Caco-2 (cell line): ENCODE results near the gene UBE2J2. TPM values are rescaled to one million over a fixed set of nuclear protein-coding genes. Genes with fewer than 3 reads are reported as not detected.

Experiments
- BruUV-seq: library from RNA; stranded (reverse); fragments of 400-500 nt; replicated peaks from 2 replicates; lab custom pipeline; 2021; lab: Mats Ljungman, UMichigan
- CTCF ChIA-PET: fragments of 300-600 bp; sonication (Branson Sonifier 250); formaldehyde crosslinking; loops from one replicate; lab custom pipeline; 2022; ENCODE audit warnings: antibody characterized with exemption; lab: Charles Lee
- POLR2A ChIA-PET: fragments of 300-600 bp; sonication (Branson Sonifier 250); formaldehyde crosslinking; loops from one replicate; lab custom pipeline; 2022; ENCODE audit warnings: antibody characterized with exemption; lab: Charles Lee
- DNase-seq, 2 experiments: peaks; one replicate each; pipeline versions ENCODE4 v3.0.0 to v3.0.0-alpha.2; 2020 to 2022
- H3K27me3 ChIP-seq: replicated peaks from 2 replicates; pipeline ENCODE4 v1.6.0; 2011; ENCODE audit warnings: low read length; ENCODE audit not compliant: control insufficient read depth, insufficient read depth
- H3K36me3 ChIP-seq: 2 replicates; pipeline ENCODE4 v1.5.1; 2011; ENCODE audit warnings: low read length; ENCODE audit not compliant: control insufficient read depth, insufficient read depth
- H3K4me1 ChIP-seq: fragments of 250-450 bp; sonication (Bioruptor Pico); 2 replicates; pipeline ENCODE4 v1.5.1; 2020; ENCODE audit warnings: mild to moderate bottlenecking
- H3K4me3 ChIP-seq: 2 replicates; pipeline ENCODE4 v1.5.1; 2011; ENCODE audit warnings: low read depth, mild to moderate bottlenecking, control low read depth, low read length
- H3K9me3 ChIP-seq: fragments of 250-450 bp; sonication (Bioruptor Pico); 2 replicates; pipeline ENCODE4 v1.5.1; 2020; ENCODE audit warnings: mild to moderate bottlenecking, moderate library complexity
- H3K27ac Mint-ChIP-seq: one replicate; pipeline ENCODE4 v1.8.0; 2022; ENCODE audit warnings: mixed read lengths; ENCODE audit not compliant: unreplicated experiment
- H3K27me3 Mint-ChIP-seq: one replicate; pipeline ENCODE4 v1.8.0; 2022; ENCODE audit warnings: mixed read lengths; ENCODE audit not compliant: insufficient read depth, unreplicated experiment
- H3K36me3 Mint-ChIP-seq: one replicate; pipeline ENCODE4 v1.8.0; 2022; ENCODE audit warnings: mild to moderate bottlenecking, mixed read lengths; ENCODE audit not compliant: insufficient read depth, unreplicated experiment
- H3K4me1 Mint-ChIP-seq: one replicate; pipeline ENCODE4 v1.8.0; 2022; ENCODE audit warnings: low read depth, mixed read lengths; ENCODE audit not compliant: unreplicated experiment
- H3K4me3 Mint-ChIP-seq: one replicate; pipeline ENCODE4 v1.8.0; 2022; ENCODE audit warnings: mild to moderate bottlenecking, moderate library complexity, mixed read lengths; ENCODE audit not compliant: unreplicated experiment
- H3K9me3 Mint-ChIP-seq: one replicate; pipeline ENCODE4 v1.8.0; 2022; ENCODE audit warnings: mixed read lengths; ENCODE audit not compliant: unreplicated experiment
- intact Hi-C: fragments of 100-400 bp; cut with micrococcal nuclease; formaldehyde crosslinking; loops from one replicate; pipeline ENCODE4 v1.10.0; 2022; ENCODE audit not compliant: unreplicated experiment
- total RNA-seq: library from RNA; stranded (reverse); gene quantifications from 2 replicates; pipeline ENCODE4 v1.2.3, GENCODE V29; 2022
- TF ChIP-seq, protein P1 (sequence below), 2 experiments: fragments of 200-600 bp in 1 of 2; IDR thresholded peaks; 1 replicate in 1 of 2; 2 replicates in 1 of 2; pipeline versions ENCODE4 v1.5.1 to v1.8.0; 2011 to 2022; ENCODE audit warnings: antibody characterized with exemption in 1 of 2, control low read depth in 1 of 2, inconsistent platforms in 1 of 2, low read depth in 1 of 2, low read length in 1 of 2, mild to moderate bottlenecking in 1 of 2, moderate library complexity in 1 of 2; ENCODE audit not compliant: insufficient read depth in 1 of 2, severe bottlenecking in 1 of 2, unreplicated experiment in 1 of 2

Gene UBE2J2
- total RNA-seq, 1 experiment from 2014 or later: 57.2 TPM

DNA sequence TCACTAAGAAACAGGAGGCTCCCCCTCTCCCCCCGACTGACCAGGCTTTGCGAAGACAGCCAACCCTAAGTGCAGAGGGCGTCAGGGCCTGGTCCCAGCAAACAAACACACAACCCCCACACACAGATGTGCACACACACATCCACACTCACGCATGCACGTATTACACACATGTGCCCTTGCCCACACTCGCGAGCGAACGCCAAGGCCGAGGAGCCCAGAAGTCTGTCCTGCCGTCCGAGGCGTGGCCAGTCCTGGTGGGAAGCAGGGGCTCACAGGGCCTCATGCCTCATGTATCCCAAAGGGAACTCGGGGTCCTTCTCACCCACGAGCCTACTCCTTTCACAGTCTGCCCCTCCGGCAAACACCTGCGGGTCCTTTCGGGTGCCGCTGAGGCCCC, 43.9 kb downstream of the UBE2J2 start:
- Mint-ChIP-seq H3K4me3 (no peak overlapping the region), H3K27me3 (no peaks in the 10 kb centered on the region), H3K27ac (peak overlapping the region; percentile 34), H3K36me3 (peaks cover 48% of the 10 kb centered on the region), H3K9me3 (no peaks in the 10 kb centered on the region), H3K4me1 (peaks cover 6% of the 10 kb centered on the region)
- no peak overlapping the region for H3K4me3 ChIP-seq
- CTCF ChIA-PET: no interaction called here
- H3K36me3 ChIP-seq: peaks cover 2% of the 10 kb centered on the region; the same call in 1 of the 2 replicates
- no TSS peak for BruUV-seq
- intact Hi-C loops: loop anchor here (2.0 kb wide), 2 partner anchors 67 to 107 kb away; no protein-coding TSS in a partner anchor
- DNase-seq: no peak
- H3K4me1 ChIP-seq: peaks cover 8% of the 10 kb centered on the region
- no peaks in the 10 kb centered on the region for H3K27me3 ChIP-seq
- TF ChIP-seq, protein P1, sequence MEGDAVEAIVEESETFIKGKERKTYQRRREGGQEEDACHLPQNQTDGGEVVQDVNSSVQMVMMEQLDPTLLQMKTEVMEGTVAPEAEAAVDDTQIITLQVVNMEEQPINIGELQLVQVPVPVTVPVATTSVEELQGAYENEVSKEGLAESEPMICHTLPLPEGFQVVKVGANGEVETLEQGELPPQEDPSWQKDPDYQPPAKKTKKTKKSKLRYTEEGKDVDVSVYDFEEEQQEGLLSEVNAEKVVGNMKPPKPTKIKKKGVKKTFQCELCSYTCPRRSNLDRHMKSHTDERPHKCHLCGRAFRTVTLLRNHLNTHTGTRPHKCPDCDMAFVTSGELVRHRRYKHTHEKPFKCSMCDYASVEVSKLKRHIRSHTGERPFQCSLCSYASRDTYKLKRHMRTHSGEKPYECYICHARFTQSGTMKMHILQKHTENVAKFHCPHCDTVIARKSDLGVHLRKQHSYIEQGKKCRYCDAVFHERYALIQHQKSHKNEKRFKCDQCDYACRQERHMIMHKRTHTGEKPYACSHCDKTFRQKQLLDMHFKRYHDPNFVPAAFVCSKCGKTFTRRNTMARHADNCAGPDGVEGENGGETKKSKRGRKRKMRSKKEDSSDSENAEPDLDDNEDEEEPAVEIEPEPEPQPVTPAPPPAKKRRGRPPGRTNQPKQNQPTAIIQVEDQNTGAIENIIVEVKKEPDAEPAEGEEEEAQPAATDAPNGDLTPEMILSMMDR (IDR thresholded peaks at IDR 0.05; ENCODE audit: insufficient read depth in 1 of 2, low read depth in 1 of 2, low read length in 1 of 2, severe bottlenecking in 1 of 2, unreplicated experiment in 1 of 2): no peak
- POLR2A ChIA-PET: no interaction called here
- no peaks in the 10 kb centered on the region for H3K9me3 ChIP-seq

DNA sequence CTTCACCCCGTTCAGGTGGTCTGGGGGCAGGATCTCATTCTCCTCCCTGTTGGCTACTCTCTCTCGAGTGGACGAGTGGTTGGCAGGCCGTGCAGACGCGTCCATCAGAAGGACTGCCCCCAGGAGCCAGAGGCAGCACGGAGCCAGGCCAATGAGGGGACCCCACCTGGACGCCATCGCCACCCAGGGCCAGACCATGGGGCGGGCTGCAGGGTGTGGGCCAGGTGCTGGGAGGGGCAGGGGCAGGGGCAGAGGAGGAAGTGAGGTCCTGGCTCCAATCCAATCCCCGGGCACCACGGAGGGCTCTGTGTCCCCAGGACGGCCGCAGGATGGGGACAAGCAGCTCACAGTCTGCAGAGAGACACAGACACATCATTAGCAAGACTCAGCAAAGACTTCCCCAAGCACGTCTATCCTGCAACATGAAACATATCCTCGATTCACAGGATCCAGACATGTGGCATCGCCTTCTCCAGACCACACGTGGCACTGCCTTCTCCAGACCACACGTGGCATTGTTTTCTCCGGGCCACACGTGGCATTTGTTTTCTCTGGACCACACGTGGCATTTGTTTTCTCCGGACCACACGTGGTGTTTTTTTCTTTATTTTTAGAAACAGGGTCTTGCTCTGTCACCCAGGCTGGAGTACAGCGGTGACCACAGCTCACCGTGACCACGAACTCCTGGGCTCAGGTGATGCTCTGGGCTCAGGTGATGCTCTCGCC, 44.9 kb downstream of the UBE2J2 start:
- H3K4me1 ChIP-seq: peaks cover 8% of the 10 kb centered on the region
- H3K27me3 Mint-ChIP-seq: no peaks in the 10 kb centered on the region
- H3K4me1 Mint-ChIP-seq: peaks cover 6% of the 10 kb centered on the region
- no peaks in the 10 kb centered on the region for H3K9me3 Mint-ChIP-seq
- H3K36me3 ChIP-seq: peaks cover 2% of the 10 kb centered on the region; the same call in 1 of the 2 replicates
- no peaks in the 10 kb centered on the region for H3K9me3 ChIP-seq
- peaks cover 44% of the 10 kb centered on the region for H3K36me3 Mint-ChIP-seq
- ChIA-PET POLR2A (no interaction called here), CTCF (no interaction called here)
- no peak for DNase-seq
- H3K4me3 ChIP-seq: no peak overlapping the region
- H3K4me3 Mint-ChIP-seq: no peak overlapping the region
- no peak overlapping the region for H3K27ac Mint-ChIP-seq
- BruUV-seq: no TSS peak
- intact Hi-C loops: no loop called here
- TF ChIP-seq, protein P1 (IDR thresholded peaks at IDR 0.05; ENCODE audit: insufficient read depth in 1 of 2, low read depth in 1 of 2, low read length in 1 of 2, severe bottlenecking in 1 of 2, unreplicated experiment in 1 of 2): no peak
- no peaks in the 10 kb centered on the region for H3K27me3 ChIP-seq

DNA sequence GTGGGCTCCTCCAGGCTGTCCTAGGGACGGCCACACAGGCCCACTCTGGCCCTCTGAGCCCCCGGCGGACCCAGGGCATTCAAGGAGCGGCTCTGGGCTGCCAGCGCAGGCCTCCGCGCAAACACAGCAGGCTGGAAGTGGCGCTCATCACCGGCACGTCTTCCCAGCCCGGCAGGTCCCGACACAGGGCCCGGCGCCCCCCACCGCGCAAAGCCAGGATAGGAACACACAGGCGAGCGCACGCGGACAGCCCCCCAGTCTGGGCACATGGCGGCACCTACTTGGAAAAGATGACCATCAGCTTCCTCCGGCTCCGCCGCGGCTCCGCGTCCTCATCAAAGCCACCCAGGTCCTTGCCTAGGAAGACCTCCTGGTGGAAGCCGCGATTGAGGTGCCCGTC, 45.5 kb downstream of the UBE2J2 start:
- CTCF ChIA-PET: no interaction called here
- no peak for DNase-seq
- H3K9me3 ChIP-seq: no peaks in the 10 kb centered on the region
- peaks cover 6% of the 10 kb centered on the region for H3K4me1 Mint-ChIP-seq
- no peaks in the 10 kb centered on the region for H3K27me3 Mint-ChIP-seq
- no peak overlapping the region for H3K4me3 ChIP-seq
- POLR2A ChIA-PET: no interaction called here
- TF ChIP-seq, protein P1 (IDR thresholded peaks at IDR 0.05; ENCODE audit: insufficient read depth in 1 of 2, low read depth in 1 of 2, low read length in 1 of 2, severe bottlenecking in 1 of 2, unreplicated experiment in 1 of 2): no peak
- H3K36me3 Mint-ChIP-seq: peaks cover 46% of the 10 kb centered on the region
- no peak overlapping the region for H3K4me3 Mint-ChIP-seq
- H3K27me3 ChIP-seq: no peaks in the 10 kb centered on the region
- peaks cover 2% of the 10 kb centered on the region; the same call in 1 of the 2 replicates for H3K36me3 ChIP-seq
- BruUV-seq: no TSS peak
- no peak overlapping the region for H3K27ac Mint-ChIP-seq
- intact Hi-C loops: no loop called here
- no peaks in the 10 kb centered on the region for H3K9me3 Mint-ChIP-seq
- H3K4me1 ChIP-seq: peaks cover 6% of the 10 kb centered on the region
